NK-92 (cell line): ENCODE measurements around the gene CDH6.

Source experiments
- DNase-seq: peaks from one replicate; lab custom pipeline; 2025; ENCODE audit not compliant: unreplicated experiment; lab: John Stamatoyannopoulos, UW

CDH6 gene

GRCh38 chr5:31365776-31366175 is 172.3 kb downstream of the CDH6 start:
- DNase-seq: no peak

GRCh38 chr5:31366941-31367340 is 173.5 kb downstream of the CDH6 start:
- no peak for DNase-seq

- no peak for DNase-seq
Observed at GRCh38 chr5:31372124-31372523, 178.6 kb downstream of the CDH6 start.

- no peak for DNase-seq
Observed at GRCh38 chr5:31375999-31376720, 182.7 kb downstream of the CDH6 start.

GRCh38 chr5:31377274-31377946 is 183.9 kb downstream of the CDH6 start:
- DNase-seq: no peak

GRCh38 chr5:31378136-31378535 is 184.7 kb downstream of the CDH6 start:
- DNase-seq: no peak
